ENCODE measurements around the gene CDH9.

DNA sequence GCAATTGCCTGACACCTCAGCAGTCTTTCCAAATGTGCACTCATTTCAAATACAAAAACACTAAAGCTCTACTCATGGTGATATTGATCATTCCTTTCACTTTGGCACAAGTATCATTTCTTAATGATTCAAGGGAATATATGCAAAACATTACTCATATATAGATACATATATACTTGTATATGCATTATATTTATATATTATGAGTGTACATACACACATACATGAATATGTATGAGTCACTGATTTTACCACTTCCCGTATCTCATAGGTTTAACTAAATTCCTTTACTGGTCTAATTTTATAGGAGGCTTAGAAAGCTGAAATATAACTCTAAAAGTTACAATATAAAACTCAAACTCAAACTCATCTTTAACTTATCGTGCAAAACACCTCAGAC is 156.5 kb downstream of the CDH9 start:
- TF ChIP-seq POLR2A (IDR thresholded peaks at IDR 0.05): no peak
- TF ChIP-seq, protein P1, sequence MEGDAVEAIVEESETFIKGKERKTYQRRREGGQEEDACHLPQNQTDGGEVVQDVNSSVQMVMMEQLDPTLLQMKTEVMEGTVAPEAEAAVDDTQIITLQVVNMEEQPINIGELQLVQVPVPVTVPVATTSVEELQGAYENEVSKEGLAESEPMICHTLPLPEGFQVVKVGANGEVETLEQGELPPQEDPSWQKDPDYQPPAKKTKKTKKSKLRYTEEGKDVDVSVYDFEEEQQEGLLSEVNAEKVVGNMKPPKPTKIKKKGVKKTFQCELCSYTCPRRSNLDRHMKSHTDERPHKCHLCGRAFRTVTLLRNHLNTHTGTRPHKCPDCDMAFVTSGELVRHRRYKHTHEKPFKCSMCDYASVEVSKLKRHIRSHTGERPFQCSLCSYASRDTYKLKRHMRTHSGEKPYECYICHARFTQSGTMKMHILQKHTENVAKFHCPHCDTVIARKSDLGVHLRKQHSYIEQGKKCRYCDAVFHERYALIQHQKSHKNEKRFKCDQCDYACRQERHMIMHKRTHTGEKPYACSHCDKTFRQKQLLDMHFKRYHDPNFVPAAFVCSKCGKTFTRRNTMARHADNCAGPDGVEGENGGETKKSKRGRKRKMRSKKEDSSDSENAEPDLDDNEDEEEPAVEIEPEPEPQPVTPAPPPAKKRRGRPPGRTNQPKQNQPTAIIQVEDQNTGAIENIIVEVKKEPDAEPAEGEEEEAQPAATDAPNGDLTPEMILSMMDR (IDR thresholded peaks at IDR 0.05): no peak
